GM12878 (cell line): ENCODE data around the gene PLET1.

ENCODE experiments used
- CTCF ChIP-seq, 3 experiments: IDR thresholded peaks in 2 of 3; conservative IDR thresholded peaks in 1 of 3; 2 replicates each; pipeline ENCODE4 v1.5.1; 2011; ENCODE audit warnings: low read depth in 3 of 3, low read length in 3 of 3, mild to moderate bottlenecking in 3 of 3, control low read depth in 2 of 3, moderate library complexity in 2 of 3, inconsistent platforms in 1 of 3, mixed read lengths in 1 of 3; ENCODE audit not compliant: control insufficient read depth in 2 of 3, insufficient read depth in 1 of 3; ENCODE audit errors: extremely low read depth in 1 of 3
- EZH2 ChIP-seq: IDR thresholded peaks from 2 replicates; pipeline ENCODE4 v1.6.1; 2012; ENCODE audit warnings: low read depth, mild to moderate bottlenecking, control low read depth, inconsistent platforms, low read length, borderline replicate concordance; ENCODE audit not compliant: control insufficient read depth
- FOS ChIP-seq: IDR thresholded peaks from 3 replicates; pipeline ENCODE4 v1.6.1; 2011; ENCODE audit warnings: borderline replicate concordance; ENCODE audit not compliant: insufficient read length; ENCODE audit errors: extremely low read depth
- MAX ChIP-seq: IDR thresholded peaks from 2 replicates; pipeline ENCODE4 v1.6.1; 2012; ENCODE audit warnings: low read depth, low read length, improper control_type of control experiment
- NRF1 ChIP-seq: conservative IDR thresholded peaks from 2 replicates; pipeline ENCODE4 v1.6.1; 2011; ENCODE audit warnings: mild to moderate bottlenecking, low read depth, low read length, improper control_type of control experiment
- RBBP5 ChIP-seq: fragments of 200-600 bp; sonication (generic); conservative IDR thresholded peaks from 2 replicates; pipeline ENCODE4 v1.6.1; 2016
- SRF ChIP-seq, 2 experiments: IDR thresholded peaks; 2 replicates each; pipeline ENCODE4 v1.6.1; 2011; ENCODE audit warnings: low read depth in 2 of 2, low read length in 2 of 2, mild to moderate bottlenecking in 1 of 2, moderate library complexity in 1 of 2
- SUZ12 ChIP-seq: fragments of 200-600 bp; sonication (generic); IDR thresholded peaks from one replicate; pipeline ENCODE4 v1.6.1; 2018; ENCODE audit warnings: antibody characterized with exemption, mild to moderate bottlenecking; ENCODE audit not compliant: unreplicated experiment
- TAF1 ChIP-seq: IDR thresholded peaks from 2 replicates; pipeline ENCODE4 v1.6.1; 2011; ENCODE audit warnings: mild to moderate bottlenecking, low read depth, low read length, borderline replicate concordance

- TF ChIP-seq CTCF (IDR thresholded peaks at IDR 0.05 in 2 of 3, conservative IDR thresholded peaks at IDR 0.05 in 1 of 3; ENCODE audit: control insufficient read depth in 2 of 3, extremely low read depth in 1 of 3, insufficient read depth in 1 of 3, low read depth in 3 of 3, low read length in 3 of 3), result no peak
- TF ChIP-seq EZH2, result no peak
- no peak for TF ChIP-seq SUZ12
- TF ChIP-seq MAX, result no peak
- TF ChIP-seq TAF1, result no peak
- no peak for TF ChIP-seq RBBP5
- no peak for TF ChIP-seq SRF (IDR thresholded peaks at IDR 0.05; ENCODE audit: low read depth in 2 of 2, low read length in 2 of 2)
- no peak for TF ChIP-seq NRF1
- no peak for TF ChIP-seq FOS
Measured at GRCh38 chr11:112241486-112241885, 19.2 kb downstream of the PLET1 start.
